Measurements from ENCODE around the gene CKAP2.

Gene CKAP2

DNA sequence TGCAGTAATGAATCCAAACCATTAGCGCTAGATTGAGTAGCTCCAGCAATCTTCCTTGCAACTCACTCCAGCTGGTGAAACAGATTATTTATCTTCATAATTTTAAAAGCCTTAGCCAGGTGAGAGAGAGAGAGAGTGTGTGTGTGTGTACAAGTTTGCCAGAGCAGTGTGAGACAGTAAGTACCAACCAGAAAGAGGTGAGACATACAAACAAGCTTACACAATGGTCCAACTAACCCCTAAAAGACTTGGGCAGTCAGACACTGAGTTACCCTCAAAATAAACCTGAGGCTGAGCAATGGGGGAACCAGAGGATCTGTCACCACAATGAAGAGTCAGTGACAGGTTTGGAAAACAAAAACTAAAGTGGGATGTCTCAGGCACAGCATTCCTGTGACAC is 41.2 kb upstream of the CKAP2 start:
- no peak for TF ChIP-seq CTCF (IDR thresholded peaks at IDR 0.05; ENCODE audit: low read depth, low read length, missing control alignments)
- DNase-seq (ENCODE audit: extremely low read depth, low read depth), result no peak
- no peak overlapping the region for H3K4me3 ChIP-seq (replicated peaks; ENCODE audit: low read depth, low read length)

- no peak overlapping the region for H3K4me3 ChIP-seq (replicated peaks; ENCODE audit: low read depth, low read length)
- DNase-seq (ENCODE audit: extremely low read depth, low read depth), result peak; percentile 7
- TF ChIP-seq CTCF (IDR thresholded peaks at IDR 0.05; ENCODE audit: low read depth, low read length, missing control alignments), result no peak
These were observed 40.3 kb upstream of the CKAP2 start for GRCh38 chr13:52414963-52415362.

- no peak overlapping the region for H3K4me3 ChIP-seq (replicated peaks; ENCODE audit: low read depth, low read length)
- no peak for DNase-seq (ENCODE audit: extremely low read depth, low read depth)
- no peak for TF ChIP-seq CTCF (IDR thresholded peaks at IDR 0.05; ENCODE audit: low read depth, low read length, missing control alignments)
These were observed 36.2 kb upstream of the CKAP2 start for GRCh38 chr13:52419080-52419479.

GRCh38 chr13:52421216-52421615 is 34.1 kb upstream of the CKAP2 start:
- DNase-seq (ENCODE audit: extremely low read depth, low read depth), result no peak
- TF ChIP-seq CTCF (IDR thresholded peaks at IDR 0.05; ENCODE audit: low read depth, low read length, missing control alignments), result no peak
- H3K4me3 ChIP-seq (replicated peaks; ENCODE audit: low read depth, low read length), result no peak overlapping the region

DNA sequence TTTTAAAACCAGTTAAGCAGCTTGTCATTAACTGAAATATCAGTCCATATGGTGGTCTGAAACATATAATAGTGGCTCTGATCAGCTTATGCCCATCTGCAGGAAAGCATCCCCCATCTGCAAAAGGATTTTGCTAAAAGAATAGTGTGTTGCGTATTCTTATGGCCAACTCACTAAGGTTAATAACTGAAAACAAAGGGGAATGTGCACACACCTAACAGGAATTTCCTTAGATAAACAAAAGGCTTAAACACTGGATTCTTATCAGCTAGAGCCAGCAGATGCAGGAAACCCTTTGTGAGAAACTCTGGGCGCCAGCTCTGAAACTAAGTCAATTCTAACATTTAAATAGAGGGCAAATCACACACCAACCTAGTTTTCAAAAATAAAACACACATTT is 27.0 kb upstream of the CKAP2 start:
- DNase-seq (ENCODE audit: extremely low read depth, low read depth), result no peak
- H3K4me3 ChIP-seq (replicated peaks; ENCODE audit: low read depth, low read length), result no peak overlapping the region
- TF ChIP-seq CTCF (IDR thresholded peaks at IDR 0.05; ENCODE audit: low read depth, low read length, missing control alignments), result no peak

DNA sequence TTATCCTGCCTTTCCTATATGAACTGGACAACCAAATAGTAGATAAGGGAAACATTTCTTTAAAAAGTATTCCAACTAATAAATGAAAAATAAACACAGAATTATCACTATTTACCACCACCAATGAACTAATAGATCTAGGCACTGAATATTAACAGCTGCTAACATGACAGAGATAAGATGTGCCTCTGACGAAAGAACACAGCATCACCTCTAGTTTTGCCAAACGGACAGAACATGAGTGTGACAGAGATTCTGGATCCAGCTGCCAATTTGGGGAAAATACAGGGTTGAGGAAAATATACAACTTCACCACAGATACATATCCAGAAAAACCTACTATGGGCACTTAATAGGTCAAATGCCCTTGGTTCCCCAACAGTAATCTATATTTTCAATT is 22.8 kb upstream of the CKAP2 start:
- no peak overlapping the region for H3K4me3 ChIP-seq (replicated peaks; ENCODE audit: low read depth, low read length)
- no peak for DNase-seq (ENCODE audit: extremely low read depth, low read depth)
- no peak for TF ChIP-seq CTCF (IDR thresholded peaks at IDR 0.05; ENCODE audit: low read depth, low read length, missing control alignments)

DNA sequence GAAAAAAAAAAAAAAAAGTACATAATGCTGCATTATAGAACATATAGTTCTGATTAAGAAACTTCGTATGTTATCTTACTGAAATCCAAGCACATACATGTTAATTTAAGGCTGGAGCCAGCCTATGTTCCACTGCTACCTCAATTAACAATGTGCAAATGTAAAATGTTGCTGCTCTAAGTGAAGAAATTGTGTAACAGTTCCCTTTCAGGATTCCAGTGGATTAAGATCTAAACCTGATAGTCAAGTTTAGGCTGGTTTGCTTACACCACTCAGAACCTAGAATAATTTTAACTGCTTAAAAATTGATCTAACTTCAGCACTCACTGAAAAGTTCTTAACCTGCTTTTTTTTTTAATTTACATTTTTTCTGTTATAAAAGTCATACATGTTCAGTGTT is 9.0 kb upstream of the CKAP2 start:
- no peak overlapping the region for H3K4me3 ChIP-seq (replicated peaks; ENCODE audit: low read depth, low read length)
- no peak for TF ChIP-seq CTCF (IDR thresholded peaks at IDR 0.05; ENCODE audit: low read depth, low read length, missing control alignments)

More for the DNA sequence above, 9.0 kb upstream of the CKAP2 start:
- DNase-seq (ENCODE audit: extremely low read depth, low read depth), result no peak

Measured in HFF-Myc (cell line).